HAP-1 (cell line): ENCODE results near the gene TNRC6C.

Experiments used
- DNase-seq, 2 experiments: peaks; one replicate each; pipeline ENCODE4 v3.0.0-alpha.2; 2016 to 2020; ENCODE audit warnings: low spot score in 2 of 2
- H3K27me3 ChIP-seq: fragments of 250-450 bp; sonication (Bioruptor Pico); 2 replicates; pipeline ENCODE4 v1.5.1; 2020; ENCODE audit warnings: low read depth, mild to moderate bottlenecking, moderate library complexity
- H3K36me3 ChIP-seq: fragments of 250-450 bp; sonication (Bioruptor Pico); replicated peaks from 2 replicates; pipeline ENCODE4 v1.5.1; 2020; ENCODE audit warnings: mild to moderate bottlenecking
- H3K4me1 ChIP-seq: fragments of 250-450 bp; sonication (Bioruptor Pico); 2 replicates; pipeline ENCODE4 v1.5.1; 2020; ENCODE audit warnings: mild to moderate bottlenecking
- H3K4me3 ChIP-seq: fragments of 250-450 bp; sonication (Bioruptor Pico); 2 replicates; pipeline ENCODE4 v1.5.1; 2020; ENCODE audit warnings: mild to moderate bottlenecking, moderate library complexity
- H3K9me3 ChIP-seq: fragments of 250-450 bp; sonication (Bioruptor Pico); 2 replicates; pipeline ENCODE4 v1.5.1; 2020; ENCODE audit warnings: mild to moderate bottlenecking, moderate library complexity
- in situ Hi-C: fragments of 300-500 bp; cut with MboI; formaldehyde crosslinking; loops from 3 replicates; pipeline ENCODE4 v1.14.3; 2020; ENCODE audit warnings: low sequenced_read_pairs, inconsistent platforms, mixed read lengths

TNRC6C gene

DNA sequence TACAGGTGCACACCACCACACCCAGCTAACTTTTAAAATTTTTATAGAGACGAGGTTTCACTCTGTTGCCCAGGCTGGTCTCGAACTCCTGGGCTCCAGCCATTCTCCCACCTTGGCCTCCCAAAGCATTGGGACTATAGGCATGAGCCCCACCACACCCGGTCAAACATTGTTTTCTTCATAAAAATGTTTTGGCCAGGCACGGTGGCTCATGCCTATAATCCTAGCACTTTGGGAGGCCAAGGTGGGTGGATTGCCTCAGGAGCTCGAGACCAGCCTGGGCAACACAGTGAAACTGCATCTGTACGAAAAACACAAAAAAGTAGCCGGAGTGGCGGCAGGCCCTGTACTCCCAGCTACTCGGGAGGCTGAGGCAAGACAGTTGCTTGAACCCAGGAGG, 157.9 kb downstream of the TNRC6C start:
- in situ Hi-C loops, result loop anchor here (25.0 kb wide), 1 partner anchor 596 kb away; no protein-coding TSS in a partner anchor
- no peaks in the 10 kb centered on the region for H3K27me3 ChIP-seq
- H3K4me3 ChIP-seq, result no peak overlapping the region
- H3K9me3 ChIP-seq, result no peaks in the 10 kb centered on the region
- H3K36me3 ChIP-seq, result no peaks in the 10 kb centered on the region
- H3K4me1 ChIP-seq, result peaks cover 2% of the 10 kb centered on the region
- DNase-seq, result no peak

GRCh38 chr17:78117027-78117981, 158.8 kb downstream of the TNRC6C start:
- no peaks in the 10 kb centered on the region for H3K27me3 ChIP-seq
- DNase-seq, result no peak
- peaks cover 2% of the 10 kb centered on the region for H3K4me1 ChIP-seq
- H3K36me3 ChIP-seq, result no peaks in the 10 kb centered on the region
- no peaks in the 10 kb centered on the region for H3K9me3 ChIP-seq
- H3K4me3 ChIP-seq, result no peak overlapping the region
- in situ Hi-C loops, result loop anchor here (25.0 kb wide), 1 partner anchor 595 kb away; no protein-coding TSS in a partner anchor

GRCh38 chr17:78118801-78119241, 160.3 kb downstream of the TNRC6C start:
- DNase-seq, result no peak
- H3K36me3 ChIP-seq, result no peaks in the 10 kb centered on the region
- in situ Hi-C loops, result loop anchor here (25.0 kb wide), 1 partner anchor 593 kb away; no protein-coding TSS in a partner anchor

GRCh38 chr17:78120537-78120936, 162.0 kb downstream of the TNRC6C start:
- Histone ChIP-seq H3K9me3 (no peaks in the 10 kb centered on the region), H3K27me3 (no peaks in the 10 kb centered on the region), H3K4me1 (no peaks in the 10 kb centered on the region), H3K36me3 (no peaks in the 10 kb centered on the region), H3K4me3 (no peak overlapping the region)
- DNase-seq, result no peak
- in situ Hi-C loops, result loop anchor here (25.0 kb wide), 1 partner anchor 592 kb away; no protein-coding TSS in a partner anchor

More at GRCh38 chr17:78118801-78119241, 160.3 kb downstream of the TNRC6C start:
- Histone ChIP-seq H3K9me3 (no peaks in the 10 kb centered on the region), H3K27me3 (no peaks in the 10 kb centered on the region), H3K4me1 (no peaks in the 10 kb centered on the region), H3K4me3 (no peak overlapping the region)

GRCh38 chr17:78120971-78121800, 162.7 kb downstream of the TNRC6C start:
- Histone ChIP-seq H3K4me3 (no peak overlapping the region), H3K27me3 (no peaks in the 10 kb centered on the region), H3K4me1 (no peaks in the 10 kb centered on the region), H3K9me3 (no peaks in the 10 kb centered on the region), H3K36me3 (no peaks in the 10 kb centered on the region)
- no peak for DNase-seq
- in situ Hi-C loops, result loop anchor here (25.0 kb wide), 1 partner anchor 591 kb away; no protein-coding TSS in a partner anchor

GRCh38 chr17:78121801-78122215, 163.3 kb downstream of the TNRC6C start:
- no peaks in the 10 kb centered on the region for H3K4me1 ChIP-seq
- DNase-seq, result no peak

GRCh38 chr17:78122216-78122930, 163.9 kb downstream of the TNRC6C start:
- no peak overlapping the region for H3K4me3 ChIP-seq
- H3K36me3 ChIP-seq, result no peaks in the 10 kb centered on the region
- in situ Hi-C loops, result loop anchor here (25.0 kb wide), 1 partner anchor 590 kb away; no protein-coding TSS in a partner anchor
- H3K9me3 ChIP-seq, result no peaks in the 10 kb centered on the region
- H3K4me1 ChIP-seq, result no peaks in the 10 kb centered on the region
- DNase-seq, result no peak
- no peaks in the 10 kb centered on the region for H3K27me3 ChIP-seq

More at GRCh38 chr17:78121801-78122215, 163.3 kb downstream of the TNRC6C start:
- Histone ChIP-seq H3K4me3 (no peak overlapping the region), H3K36me3 (no peaks in the 10 kb centered on the region), H3K27me3 (no peaks in the 10 kb centered on the region), H3K9me3 (no peaks in the 10 kb centered on the region)
- in situ Hi-C loops, result loop anchor here (25.0 kb wide), 1 partner anchor 590 kb away; no protein-coding TSS in a partner anchor

- H3K9me3 ChIP-seq, result no peaks in the 10 kb centered on the region
- no peak for DNase-seq
- in situ Hi-C loops, result loop anchor here (25.0 kb wide), 1 partner anchor 589 kb away; no protein-coding TSS in a partner anchor
- no peak overlapping the region for H3K4me3 ChIP-seq
- no peaks in the 10 kb centered on the region for H3K4me1 ChIP-seq
- no peaks in the 10 kb centered on the region for H3K36me3 ChIP-seq
- no peaks in the 10 kb centered on the region for H3K27me3 ChIP-seq
These were observed 164.4 kb downstream of the TNRC6C start for GRCh38 chr17:78122931-78123249.

- no peak for DNase-seq
- Histone ChIP-seq H3K4me3 (no peak overlapping the region), H3K9me3 (no peaks in the 10 kb centered on the region), H3K27me3 (no peaks in the 10 kb centered on the region), H3K4me1 (no peaks in the 10 kb centered on the region), H3K36me3 (no peaks in the 10 kb centered on the region)
- in situ Hi-C loops, result loop anchor here (25.0 kb wide), 1 partner anchor 589 kb away; no protein-coding TSS in a partner anchor
These were observed 164.9 kb downstream of the TNRC6C start for GRCh38 chr17:78123258-78123929.

DNA sequence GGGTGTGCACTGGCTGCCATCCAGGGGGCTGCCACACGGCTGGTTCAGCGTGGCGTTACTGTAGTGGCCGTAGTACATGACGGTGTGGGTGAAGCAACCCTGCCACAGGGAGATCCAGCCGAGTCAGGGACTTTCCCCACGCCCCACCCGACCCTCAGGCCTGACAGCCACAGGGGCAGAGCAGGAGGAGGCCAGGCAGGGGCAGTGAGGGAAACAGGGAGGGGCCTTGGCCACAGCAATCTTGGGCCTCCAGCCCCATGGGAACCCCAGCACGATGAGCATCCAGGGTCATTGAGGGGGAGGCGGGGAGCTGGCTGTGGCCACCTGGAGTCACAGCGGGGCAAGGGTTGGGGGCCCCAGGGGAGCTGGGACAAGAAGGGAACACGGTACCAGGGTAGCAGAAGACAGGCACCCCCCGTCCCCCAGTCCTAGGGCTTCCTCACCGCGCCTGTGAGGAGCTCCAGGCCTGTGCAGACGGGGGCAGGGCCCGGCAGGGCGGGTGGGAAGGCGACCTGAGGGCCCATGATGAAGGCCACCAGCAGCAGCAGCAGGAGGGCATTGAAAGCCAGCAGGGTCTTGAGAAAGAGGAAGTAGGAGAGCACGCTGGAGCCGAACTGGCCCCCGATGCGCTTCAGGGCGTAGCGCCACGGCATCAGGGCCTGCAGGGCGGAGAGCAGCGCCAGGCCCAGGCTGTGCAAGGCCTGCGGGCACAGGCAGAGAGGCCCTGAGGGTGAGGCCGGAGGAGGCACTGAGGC, 165.8 kb downstream of the TNRC6C start:
- Histone ChIP-seq H3K9me3 (no peaks in the 10 kb centered on the region), H3K4me1 (peaks cover 4% of the 10 kb centered on the region; the same call in 1 of the 2 replicates), H3K27me3 (no peaks in the 10 kb centered on the region), H3K4me3 (no peak overlapping the region), H3K36me3 (no peaks in the 10 kb centered on the region)
- in situ Hi-C loops, result loop anchor here (25.0 kb wide), 1 partner anchor 588 kb away; no protein-coding TSS in a partner anchor
- no peak for DNase-seq

DNA sequence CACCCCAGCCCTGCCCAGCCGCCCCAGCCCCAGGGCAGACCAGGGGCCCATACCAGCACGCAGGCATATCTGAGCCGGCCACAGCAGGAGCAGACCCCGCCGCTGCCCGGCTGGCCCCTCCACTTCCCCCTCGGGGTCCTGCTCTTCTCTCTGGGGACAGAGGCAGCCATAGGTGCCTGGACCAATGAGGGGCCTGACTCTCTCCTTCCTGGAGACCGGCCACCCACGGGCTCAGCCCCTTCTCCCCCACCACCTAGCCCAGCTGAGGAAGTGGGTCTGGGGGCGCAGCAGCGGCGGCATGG, 166.3 kb downstream of the TNRC6C start:
- Histone ChIP-seq H3K9me3 (no peaks in the 10 kb centered on the region), H3K36me3 (no peaks in the 10 kb centered on the region), H3K27me3 (no peaks in the 10 kb centered on the region), H3K4me3 (no peak overlapping the region), H3K4me1 (peaks cover 4% of the 10 kb centered on the region; the same call in 1 of the 2 replicates)
- DNase-seq, result no peak
- in situ Hi-C loops, result loop anchor here (25.0 kb wide), 1 partner anchor 588 kb away; no protein-coding TSS in a partner anchor
